Measurements from ENCODE around the gene FRS2.

- no peak for TF ChIP-seq POLR2AphosphoS5 (IDR thresholded peaks at IDR 0.05; ENCODE audit: low read depth, low read length)
- no peak for TF ChIP-seq TAF1 (IDR thresholded peaks at IDR 0.05; ENCODE audit: borderline replicate concordance, insufficient read depth, low read length)
- TF ChIP-seq REST (IDR thresholded peaks at IDR 0.05; ENCODE audit: insufficient read depth in 1 of 2, low read depth in 2 of 2, low read length in 2 of 2): no peak
- no peak for TF ChIP-seq SIN3A (IDR thresholded peaks at IDR 0.05; ENCODE audit: borderline replicate concordance, insufficient read depth, low read length)
Measured at GRCh38 chr12:69566603-69567002, 96.4 kb downstream of the FRS2 start.

Data from PFSK-1 (cell line).